Karpas-422 (cell line): Measurements from ENCODE around the gene RSF1. TPM values are rescaled to one million over a fixed set of nuclear protein-coding genes. Genes with fewer than 3 reads are reported as not detected.

Experiments
- DNase-seq: peaks from one replicate; pipeline ENCODE4 v3.0.0-alpha.2; 2015
- H2AFZ ChIP-seq: fragments of 200-600 bp; sonication (generic); 2 replicates; pipeline ENCODE4 v1.6.1; 2014; ENCODE audit warnings: antibody characterized with exemption, low read length, mixed read lengths
- H3K27ac ChIP-seq: fragments of 200-600 bp; sonication (generic); 2 replicates; pipeline ENCODE4 v1.5.1; 2014; ENCODE audit warnings: mild to moderate bottlenecking, low read length, moderate library complexity
- H3K27me3 ChIP-seq: fragments of 200-600 bp; sonication (generic); 2 replicates; pipeline ENCODE4 v1.6.1; 2014; ENCODE audit warnings: low read length, mixed read lengths
- H3K36me3 ChIP-seq: fragments of 200-600 bp; sonication (generic); 2 replicates; pipeline ENCODE4 v1.6.1; 2014; ENCODE audit warnings: low read length, mixed read lengths; ENCODE audit not compliant: insufficient read depth
- H3K4me1 ChIP-seq: fragments of 200-600 bp; sonication (generic); 2 replicates; pipeline ENCODE4 v1.6.1; 2014; ENCODE audit warnings: mild to moderate bottlenecking, low read length, mixed read lengths
- H3K4me2 ChIP-seq: fragments of 200-600 bp; sonication (generic); 2 replicates; pipeline ENCODE4 v1.6.1; 2014; ENCODE audit warnings: low read length, low read depth, mild to moderate bottlenecking; ENCODE audit not compliant: poor library complexity, severe bottlenecking
- H3K4me3 ChIP-seq: fragments of 200-600 bp; sonication (generic); 2 replicates; pipeline ENCODE4 v1.5.1; 2014; ENCODE audit warnings: mild to moderate bottlenecking, antibody characterized with exemption, low read length, mixed read lengths
- H3K79me2 ChIP-seq: fragments of 200-600 bp; sonication (generic); 2 replicates; pipeline ENCODE4 v1.6.1; 2014; ENCODE audit warnings: mild to moderate bottlenecking, low read length, mixed read lengths
- H3K9ac ChIP-seq: fragments of 200-600 bp; sonication (generic); 2 replicates; pipeline ENCODE4 v1.6.0; 2014; ENCODE audit warnings: low read length
- H3K9me2 ChIP-seq: fragments of 200-600 bp; sonication (generic), shearing (Covaris generic); replicated peaks from 2 replicates; pipeline ENCODE4 v1.6.0; 2014; ENCODE audit warnings: mild to moderate bottlenecking, low read length, moderate library complexity; ENCODE audit not compliant: insufficient read depth
- H3K9me3 ChIP-seq: fragments of 300-700, 200-600 bp; sonication (generic); 2 replicates; pipeline ENCODE4 v1.6.1; 2014; ENCODE audit warnings: low read length, mixed read lengths
- H4K20me1 ChIP-seq: fragments of 200-600 bp; sonication (generic); 2 replicates; pipeline ENCODE4 v1.6.1; 2014; ENCODE audit warnings: mild to moderate bottlenecking, antibody characterized with exemption, low read length, low read depth; ENCODE audit not compliant: insufficient read depth
- total RNA-seq: library from RNA; depleted of rRNA; stranded (reverse); fragments of >200 nt; shearing (Covaris generic); gene quantifications from 2 replicates; pipeline ENCODE4 v1.2.3, GENCODE V29; 2014; ENCODE audit warnings: low replicate concordance

RSF1 gene
- total RNA-seq, 1 experiment from 2014 or later = 45.1 TPM

GRCh38 chr11:77778549-77778948, 42.0 kb downstream of the RSF1 start:
- no peak overlapping the region for H3K27ac ChIP-seq
- peaks cover 20% of the 10 kb centered on the region; the same call in 1 of the 2 replicates for H4K20me1 ChIP-seq
- no peaks in the 10 kb centered on the region for H3K9me3 ChIP-seq
- no peak overlapping the region for H3K9ac ChIP-seq
- H3K4me3 ChIP-seq = no peak overlapping the region
- no peak overlapping the region for H3K4me2 ChIP-seq
- H3K79me2 ChIP-seq = peaks cover 95% of the 10 kb centered on the region
- DNase-seq = no peak
- 0 out of 2 replicates have a peak, but pooled peaks cover 4% of the 10 kb centered on the region for H3K36me3 ChIP-seq
- no peaks in the 10 kb centered on the region for H3K27me3 ChIP-seq
- H2AFZ ChIP-seq = no peak overlapping the region
- H3K4me1 ChIP-seq = peaks cover 10% of the 10 kb centered on the region
- H3K9me2 ChIP-seq = no peaks in the 10 kb centered on the region

GRCh38 chr11:77778118-77778517, 42.4 kb downstream of the RSF1 start:
- H3K79me2 ChIP-seq = peaks cover 95% of the 10 kb centered on the region
- H3K9ac ChIP-seq = no peak overlapping the region
- no peak overlapping the region for H2AFZ ChIP-seq
- H4K20me1 ChIP-seq = peaks cover 20% of the 10 kb centered on the region; the same call in 1 of the 2 replicates
- H3K36me3 ChIP-seq = 0 out of 2 replicates have a peak, but pooled peaks cover 4% of the 10 kb centered on the region
- H3K4me2 ChIP-seq = no peak overlapping the region
- DNase-seq = no peak
- peaks cover 5% of the 10 kb centered on the region for H3K4me1 ChIP-seq
- no peaks in the 10 kb centered on the region for H3K27me3 ChIP-seq
- no peak overlapping the region for H3K27ac ChIP-seq
- no peak overlapping the region for H3K4me3 ChIP-seq
- no peaks in the 10 kb centered on the region for H3K9me3 ChIP-seq
- H3K9me2 ChIP-seq = no peaks in the 10 kb centered on the region

- no peaks in the 10 kb centered on the region for H3K9me3 ChIP-seq
- no peaks in the 10 kb centered on the region for H3K9me2 ChIP-seq
- H3K4me2 ChIP-seq = no peak overlapping the region
- peaks cover 95% of the 10 kb centered on the region for H3K79me2 ChIP-seq
- 0 out of 2 replicates have a peak, but pooled peaks cover 4% of the 10 kb centered on the region for H3K36me3 ChIP-seq
- H3K27me3 ChIP-seq = no peaks in the 10 kb centered on the region
- H2AFZ ChIP-seq = no peak overlapping the region
- H3K9ac ChIP-seq = no peak overlapping the region
- H4K20me1 ChIP-seq = peaks cover 19% of the 10 kb centered on the region; the same call in 1 of the 2 replicates
- DNase-seq = peak; percentile 72
- no peak overlapping the region for H3K4me3 ChIP-seq
- H3K4me1 ChIP-seq = no peaks in the 10 kb centered on the region
- no peak overlapping the region for H3K27ac ChIP-seq
These were observed 44.1 kb downstream of the RSF1 start for GRCh38 chr11:77776455-77776854.

GRCh38 chr11:77775936-77776335, 44.6 kb downstream of the RSF1 start:
- 0 out of 2 replicates have a peak, but pooled peaks cover 4% of the 10 kb centered on the region for H3K36me3 ChIP-seq
- no peaks in the 10 kb centered on the region for H3K27me3 ChIP-seq
- DNase-seq = no peak
- H2AFZ ChIP-seq = no peak overlapping the region
- H3K9me3 ChIP-seq = no peaks in the 10 kb centered on the region
- no peak overlapping the region for H3K4me2 ChIP-seq
- H3K9ac ChIP-seq = no peak overlapping the region
- no peak overlapping the region for H3K27ac ChIP-seq
- H3K4me3 ChIP-seq = no peak overlapping the region
- no peaks in the 10 kb centered on the region for H3K4me1 ChIP-seq
- H3K79me2 ChIP-seq = peaks cover 95% of the 10 kb centered on the region
- no peaks in the 10 kb centered on the region for H3K9me2 ChIP-seq
- peaks cover 17% of the 10 kb centered on the region; the same call in 1 of the 2 replicates for H4K20me1 ChIP-seq

GRCh38 chr11:77771135-77771534, 49.4 kb downstream of the RSF1 start:
- Histone ChIP-seq H3K4me1 (no peaks in the 10 kb centered on the region), H3K9me3 (no peaks in the 10 kb centered on the region), H3K36me3 (0 out of 2 replicates have a peak, but pooled peaks cover 4% of the 10 kb centered on the region), H3K9ac (no peak overlapping the region), H3K27me3 (no peaks in the 10 kb centered on the region), H3K9me2 (no peaks in the 10 kb centered on the region), H3K4me3 (no peak overlapping the region), H4K20me1 (peaks cover 6% of the 10 kb centered on the region; the same call in 1 of the 2 replicates), H2AFZ (no peak overlapping the region), H3K4me2 (no peak overlapping the region), H3K79me2 (peaks cover 97% of the 10 kb centered on the region), H3K27ac (no peak overlapping the region)
- no peak for DNase-seq

- DNase-seq = no peak
- no peak overlapping the region for H3K27ac ChIP-seq
- H3K79me2 ChIP-seq = peaks cover 97% of the 10 kb centered on the region
- no peak overlapping the region for H3K4me2 ChIP-seq
- no peak overlapping the region for H3K9ac ChIP-seq
- no peaks in the 10 kb centered on the region for H3K27me3 ChIP-seq
- peaks cover 6% of the 10 kb centered on the region; the same call in 1 of the 2 replicates for H4K20me1 ChIP-seq
- H3K9me2 ChIP-seq = no peaks in the 10 kb centered on the region
- H3K36me3 ChIP-seq = 0 out of 2 replicates have a peak, but pooled peaks cover 4% of the 10 kb centered on the region
- H2AFZ ChIP-seq = no peak overlapping the region
- no peaks in the 10 kb centered on the region for H3K9me3 ChIP-seq
- H3K4me3 ChIP-seq = no peak overlapping the region
- H3K4me1 ChIP-seq = no peaks in the 10 kb centered on the region; the same call in 1 of the 2 replicates
These were observed 49.9 kb downstream of the RSF1 start for GRCh38 chr11:77770629-77771028.

- H3K27ac ChIP-seq = no peak overlapping the region
- peaks cover 85% of the 10 kb centered on the region for H3K79me2 ChIP-seq
- H4K20me1 ChIP-seq = peaks cover 15% of the 10 kb centered on the region
- H3K27me3 ChIP-seq = no peaks in the 10 kb centered on the region
- H3K4me3 ChIP-seq = no peak overlapping the region
- H2AFZ ChIP-seq = no peak overlapping the region
- H3K36me3 ChIP-seq = peaks cover 14% of the 10 kb centered on the region
- no peak overlapping the region for H3K9ac ChIP-seq
- H3K9me2 ChIP-seq = no peaks in the 10 kb centered on the region
- no peak overlapping the region for H3K4me2 ChIP-seq
- DNase-seq = no peak
- H3K4me1 ChIP-seq = no peaks in the 10 kb centered on the region; the same call in 1 of the 2 replicates
- H3K9me3 ChIP-seq = no peaks in the 10 kb centered on the region
These were observed 58.1 kb downstream of the RSF1 start for GRCh38 chr11:77762426-77762825.

- Histone ChIP-seq H4K20me1 (peaks cover 15% of the 10 kb centered on the region), H3K4me3 (no peak overlapping the region), H3K27ac (no peak overlapping the region), H3K4me1 (no peaks in the 10 kb centered on the region; the same call in 1 of the 2 replicates), H3K27me3 (no peaks in the 10 kb centered on the region), H3K9ac (no peak overlapping the region), H2AFZ (no peak overlapping the region), H3K4me2 (no peak overlapping the region), H3K9me2 (no peaks in the 10 kb centered on the region), H3K9me3 (no peaks in the 10 kb centered on the region), H3K36me3 (peaks cover 14% of the 10 kb centered on the region), H3K79me2 (peaks cover 84% of the 10 kb centered on the region)
- no peak for DNase-seq
These were observed 59.0 kb downstream of the RSF1 start for GRCh38 chr11:77761491-77761890.
